RPMI7951 (cell line): ENCODE results near the gene DENND1B. TPM values are rescaled to one million over a fixed set of nuclear protein-coding genes. Genes with fewer than 3 reads are reported as not detected.
A peak's percentile ranks its signal among the peaks of the same experiment; 100 is the strongest.

Experiments
- DNase-seq: peaks from one replicate; pipeline ENCODE4 v3.0.0-alpha.2; 2012; ENCODE audit warnings: low read depth
- total RNA-seq: library from RNA; depleted of rRNA; stranded (reverse); fragments of >200 nt; shearing (Covaris generic); gene quantifications from 2 replicates; pipeline ENCODE4 v1.2.3, GENCODE V29; 2014

DENND1B gene
- total RNA-seq, 1 experiment from 2014 or later: 10.6 TPM

DNA sequence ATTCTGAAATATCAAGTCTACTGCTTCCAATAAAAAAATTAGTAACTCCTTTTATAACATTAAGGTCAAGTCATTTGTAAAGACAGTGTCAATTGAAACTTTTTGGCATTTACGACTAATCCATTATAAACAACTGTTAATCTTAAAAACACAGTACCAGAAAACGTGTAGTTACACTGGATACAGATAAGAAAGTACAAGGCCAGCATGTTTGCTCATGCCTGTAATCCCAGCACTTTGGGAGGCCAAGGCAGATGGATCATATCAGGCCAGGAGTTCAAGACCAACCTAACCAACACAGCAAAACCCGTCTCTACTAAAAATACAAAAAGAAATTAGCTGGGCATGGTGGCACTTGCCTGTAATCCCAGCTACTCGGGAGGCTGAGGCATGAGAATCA is 29.4 kb downstream of the DENND1B start:
- DNase-seq: no peak

DNA sequence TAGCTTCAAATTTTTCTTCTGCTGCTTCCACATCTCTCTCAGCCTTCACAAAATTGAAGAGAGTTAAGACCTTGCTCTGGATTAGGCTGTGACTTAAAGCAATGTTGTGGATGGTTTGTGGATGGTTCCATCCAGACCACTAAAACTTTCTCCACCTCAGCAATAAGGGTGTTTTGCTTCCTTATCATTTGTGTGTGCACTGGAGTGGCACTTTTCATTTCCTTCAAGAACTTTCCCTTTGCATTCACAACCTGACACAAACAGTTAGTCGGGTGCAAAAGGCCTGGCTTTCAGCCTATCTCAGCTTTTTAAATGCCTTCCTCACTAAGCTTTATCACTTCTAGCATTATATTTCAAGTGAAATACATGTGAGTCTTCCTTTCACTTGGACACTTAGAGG is 30.3 kb downstream of the DENND1B start:
- DNase-seq: no peak

DNA sequence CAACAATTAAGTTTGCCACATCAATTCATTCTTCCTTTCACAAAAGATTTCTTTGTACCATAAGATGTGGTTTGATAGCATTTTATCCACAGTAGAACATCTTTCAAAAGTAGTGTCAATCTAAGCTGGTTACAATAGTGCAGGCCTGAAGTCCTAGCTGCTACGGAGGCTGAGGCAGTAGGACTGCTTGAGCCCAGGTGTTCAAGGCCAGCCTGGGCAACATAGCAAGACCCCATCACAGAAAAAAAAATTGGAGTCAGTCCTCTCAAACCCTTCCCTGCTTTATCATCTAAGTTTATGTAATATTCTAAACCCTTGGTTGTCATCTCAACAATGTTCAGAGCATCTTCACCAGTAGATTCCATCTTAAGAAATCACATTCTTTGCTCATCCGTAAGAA is 31.7 kb downstream of the DENND1B start:
- peak; percentile 1 for DNase-seq

DNA sequence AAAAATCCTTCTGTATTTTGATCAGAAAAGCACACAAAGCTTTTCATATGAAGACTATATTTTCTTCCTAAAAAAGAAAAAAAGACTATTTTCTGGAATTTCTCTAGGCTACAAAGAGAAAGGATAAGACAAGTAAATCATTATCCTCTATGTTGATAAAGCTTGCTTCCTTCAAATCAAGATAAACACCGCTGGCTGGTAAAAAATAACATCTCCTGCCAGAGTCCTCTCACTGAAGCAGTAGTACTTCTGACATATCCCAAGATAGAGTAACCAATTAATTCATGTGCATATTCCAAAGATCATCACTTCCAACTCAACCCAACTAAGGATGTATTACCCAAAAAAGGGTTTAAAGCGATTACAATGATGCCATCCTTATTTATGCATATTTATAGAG is 34.3 kb downstream of the DENND1B start:
- no peak for DNase-seq

DNA sequence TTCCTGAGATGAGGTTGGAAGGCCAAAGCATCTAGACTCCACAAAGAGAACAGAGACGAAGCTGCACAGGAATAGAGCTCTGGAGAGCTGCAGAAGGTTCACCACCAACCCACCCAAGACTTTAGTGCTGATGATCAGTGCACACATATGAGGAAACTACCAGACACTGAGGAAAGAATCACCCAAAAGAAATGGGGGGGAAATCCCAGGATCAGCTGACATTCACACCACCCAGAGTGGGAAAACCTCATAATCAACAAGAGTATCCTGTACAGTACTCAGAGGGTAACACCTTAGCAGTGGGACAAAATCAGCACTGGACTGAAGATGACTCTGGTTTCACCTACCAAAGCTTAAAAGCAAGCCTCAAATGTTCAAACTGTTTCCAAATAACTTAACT is 36.4 kb downstream of the DENND1B start:
- DNase-seq: no peak

DNA sequence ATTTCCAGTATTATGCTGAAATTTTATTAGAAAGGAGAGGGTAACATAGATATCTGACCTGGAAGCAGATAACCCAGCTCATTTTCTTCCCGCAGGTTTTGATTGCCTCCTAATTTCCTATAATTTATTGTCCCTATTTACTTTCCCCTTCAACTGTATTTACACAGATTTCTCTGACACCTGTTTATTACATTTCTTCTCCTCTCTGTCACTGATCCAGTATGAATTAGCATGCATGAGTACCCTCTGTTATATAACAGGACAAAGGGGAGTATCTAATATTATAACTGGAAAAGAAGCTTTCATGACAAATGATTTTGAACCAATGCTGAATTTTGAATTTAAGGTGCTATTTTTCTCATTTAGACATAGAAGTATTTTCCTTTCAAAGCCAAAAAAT is 37.4 kb downstream of the DENND1B start:
- DNase-seq: no peak

DNA sequence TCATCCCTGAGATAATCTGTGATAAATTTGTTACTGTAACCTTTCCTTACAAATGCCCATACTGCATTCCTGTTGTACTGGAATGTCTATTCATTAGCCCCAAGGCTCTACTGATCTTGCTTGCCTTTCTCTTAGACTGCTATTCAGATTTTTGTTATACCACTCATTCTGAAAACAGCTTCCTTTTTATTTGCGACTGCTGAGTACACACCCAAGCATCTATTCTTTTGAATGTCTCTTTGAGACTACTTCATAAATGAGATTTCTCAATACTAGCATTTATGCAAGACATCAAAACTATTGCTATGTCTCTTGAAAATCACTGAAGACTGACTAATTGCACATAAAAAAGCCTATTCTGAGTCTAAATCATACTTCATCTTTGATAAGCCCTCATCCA is 38.6 kb downstream of the DENND1B start:
- DNase-seq: peak; percentile 36

DNA sequence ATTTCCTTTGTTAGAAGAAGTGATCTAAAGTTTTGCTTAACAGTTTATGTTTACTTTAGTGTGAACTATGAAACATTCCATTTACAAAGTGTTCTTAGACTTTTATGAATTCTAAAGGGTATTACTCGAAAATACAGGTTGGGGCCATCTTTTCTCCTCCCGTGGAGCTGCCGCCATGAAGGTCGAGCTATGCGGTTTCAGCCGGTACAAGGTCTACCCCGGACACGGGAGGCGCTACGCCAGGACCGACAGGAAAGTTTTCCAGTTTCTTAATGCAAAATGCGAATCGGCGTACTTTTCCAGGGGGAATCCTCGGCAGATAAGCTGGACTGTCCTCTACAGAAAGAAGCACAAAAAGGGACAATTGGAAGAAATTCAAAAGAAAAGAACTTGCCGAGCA is 39.8 kb downstream of the DENND1B start:
- DNase-seq: no peak

DNA sequence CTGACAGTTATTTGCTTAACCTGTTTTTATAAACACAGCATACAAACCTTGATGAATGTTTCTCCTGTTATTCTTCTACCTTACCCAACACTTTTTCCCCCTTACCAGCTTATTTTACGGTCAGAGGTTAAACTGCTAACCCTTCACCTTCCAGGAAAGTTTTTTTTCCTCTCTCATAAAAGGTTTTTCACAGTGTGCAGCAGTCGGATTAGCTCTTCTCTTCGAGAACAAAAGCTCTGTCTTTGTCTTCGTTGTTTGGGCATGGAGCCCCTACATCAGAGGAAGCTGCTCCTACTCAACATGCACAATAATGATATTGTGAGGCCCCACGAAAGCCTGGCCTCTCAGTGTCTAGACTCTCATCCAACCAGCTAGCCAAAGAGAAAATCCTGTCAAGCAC is 42.0 kb downstream of the DENND1B start:
- no peak for DNase-seq

DNA sequence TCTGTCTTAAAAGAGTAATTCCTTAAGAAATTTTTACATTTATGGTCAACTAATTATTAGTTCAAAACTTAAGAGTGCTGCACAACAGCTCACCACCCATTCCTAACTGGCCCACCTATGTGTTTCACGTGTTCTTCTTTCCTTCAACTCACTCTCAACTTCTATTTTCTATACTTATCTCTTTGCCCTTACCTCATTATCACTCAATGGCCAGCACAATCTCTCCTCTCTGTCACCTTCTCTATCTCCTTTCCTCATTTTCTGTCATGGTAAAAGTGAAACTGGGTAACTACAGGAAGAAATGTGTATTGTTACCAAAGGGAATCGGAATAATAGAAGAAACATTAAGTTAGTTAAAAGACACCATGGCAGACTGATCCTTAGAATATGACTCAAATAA is 43.1 kb downstream of the DENND1B start:
- no peak for DNase-seq

DNA sequence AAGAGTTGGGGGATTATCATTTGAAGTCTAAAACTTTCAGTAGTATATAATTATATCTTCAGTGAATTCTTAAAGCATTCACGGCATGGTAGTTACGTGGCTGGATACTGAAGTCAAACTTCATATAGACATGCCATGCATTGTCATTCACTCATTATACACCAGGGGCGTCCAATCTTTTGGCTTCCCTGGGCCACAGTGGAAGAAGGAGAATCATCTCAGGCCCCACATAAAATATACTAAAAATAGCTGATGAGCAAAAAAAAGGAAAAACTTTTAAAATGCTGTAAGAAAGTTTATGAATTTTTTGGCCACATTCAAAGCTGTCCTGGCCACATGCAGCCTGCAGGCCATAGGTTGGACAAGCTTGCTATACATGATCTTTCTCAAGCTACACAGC is 43.8 kb downstream of the DENND1B start:
- no peak for DNase-seq

DNA sequence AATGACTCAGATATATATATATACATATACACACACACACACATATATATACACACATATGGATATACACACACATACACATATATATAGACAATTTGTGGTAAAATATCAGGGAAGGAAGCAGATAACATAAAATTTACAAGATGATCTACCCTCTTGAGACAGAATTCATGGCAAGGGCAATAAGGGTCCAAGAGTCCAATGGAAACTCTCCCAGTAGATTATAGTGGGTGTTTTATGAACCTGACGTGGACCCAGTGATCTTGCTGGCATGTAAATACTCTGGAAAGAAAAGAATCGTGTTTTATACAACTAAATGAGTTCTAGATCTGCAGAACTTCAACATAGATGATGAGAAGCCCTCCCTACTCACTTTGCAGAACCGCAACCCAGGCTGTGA is 49.3 kb downstream of the DENND1B start:
- no peak for DNase-seq

DNA sequence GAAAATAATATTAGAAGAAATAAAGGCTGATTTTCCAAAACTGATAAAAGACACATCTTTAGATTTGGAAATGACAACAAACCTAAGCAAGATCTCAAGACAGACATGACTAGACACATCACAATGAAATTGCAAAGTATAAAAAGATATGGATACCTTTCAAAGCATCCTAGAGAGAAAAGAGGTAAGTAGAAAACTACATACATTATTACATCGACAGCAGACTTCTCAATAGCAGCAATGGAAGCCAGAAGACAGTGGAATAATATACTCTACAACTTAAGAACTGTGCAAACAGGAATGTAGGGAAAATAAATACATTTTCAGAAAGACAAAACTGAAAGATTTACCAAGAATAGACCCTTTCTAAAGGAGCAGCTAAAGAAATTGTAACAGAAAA is 50.2 kb downstream of the DENND1B start:
- DNase-seq: peak; percentile 22

DNA sequence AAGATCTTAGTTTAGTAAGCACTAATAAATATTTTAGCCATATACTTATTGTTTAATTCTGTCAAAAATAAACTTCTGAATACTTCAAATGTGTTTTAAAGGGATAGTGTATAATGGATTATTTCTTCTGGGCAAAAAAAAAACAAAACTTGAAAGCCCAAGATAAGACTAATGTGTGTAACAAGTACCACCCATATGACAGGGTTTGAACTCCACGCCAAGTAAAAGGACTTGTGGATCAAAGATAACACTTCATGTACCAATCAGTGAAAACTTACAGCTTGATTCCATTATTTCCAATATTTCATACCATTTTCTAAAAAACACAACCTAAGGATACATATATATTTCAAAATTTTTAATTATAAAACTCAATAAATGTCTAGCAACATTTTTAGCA is 59.5 kb downstream of the DENND1B start:
- no peak for DNase-seq

DNA sequence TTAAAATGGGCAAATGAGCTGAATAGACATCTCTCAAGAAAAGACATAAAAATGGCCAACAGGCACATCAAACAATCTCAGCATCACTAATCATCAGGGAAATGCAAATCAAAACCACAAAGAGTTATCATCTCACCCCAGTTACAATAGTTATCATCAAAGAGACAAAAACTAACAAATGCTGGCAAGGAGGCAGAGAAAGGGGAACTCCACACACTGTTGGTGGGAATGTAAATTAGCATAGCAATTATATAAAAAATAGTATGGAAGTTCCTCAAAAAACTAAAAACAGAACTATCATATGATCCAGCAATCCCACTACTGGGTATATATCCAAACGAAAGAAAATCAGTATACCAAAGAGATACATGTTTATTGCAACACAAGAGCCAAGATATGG is 68.7 kb downstream of the DENND1B start:
- no peak for DNase-seq

DNA sequence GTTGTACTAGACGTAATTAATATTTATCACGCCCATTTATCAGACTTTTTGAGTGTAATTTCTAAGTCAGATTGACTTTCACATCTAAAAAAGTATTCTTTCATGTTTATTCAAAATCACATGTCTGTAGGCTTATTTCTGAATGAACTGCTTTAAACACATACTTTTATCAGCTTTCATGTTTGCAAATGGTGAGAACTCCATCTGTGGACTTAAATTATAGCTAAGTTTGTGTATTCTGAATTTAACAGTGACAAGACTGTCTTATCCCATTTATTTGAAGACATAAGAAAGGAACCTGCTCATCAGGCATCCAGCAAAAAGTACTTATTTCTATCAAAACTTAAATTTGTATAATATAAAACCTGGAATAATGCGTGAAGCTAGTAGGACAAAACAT is 69.3 kb downstream of the DENND1B start:
- no peak for DNase-seq

DNA sequence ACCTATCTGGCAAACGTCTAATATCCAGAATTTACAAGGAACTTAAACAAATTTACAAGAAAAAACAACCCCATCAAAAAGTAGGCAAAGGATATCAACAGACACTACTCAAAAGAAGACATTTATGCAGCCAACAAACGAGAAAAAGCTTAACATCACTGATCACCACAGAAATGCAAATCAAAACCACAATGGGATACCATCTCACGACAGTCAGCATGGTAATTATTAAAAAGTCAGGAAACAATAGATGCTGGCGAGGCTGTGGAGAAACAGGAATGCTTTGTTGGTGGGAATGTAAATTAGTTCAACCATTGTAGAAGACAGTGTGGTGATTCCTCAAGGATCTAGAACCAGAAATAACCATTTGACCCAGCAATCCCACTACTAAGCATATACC is 74.6 kb downstream of the DENND1B start:
- DNase-seq: peak; percentile 68

DNA sequence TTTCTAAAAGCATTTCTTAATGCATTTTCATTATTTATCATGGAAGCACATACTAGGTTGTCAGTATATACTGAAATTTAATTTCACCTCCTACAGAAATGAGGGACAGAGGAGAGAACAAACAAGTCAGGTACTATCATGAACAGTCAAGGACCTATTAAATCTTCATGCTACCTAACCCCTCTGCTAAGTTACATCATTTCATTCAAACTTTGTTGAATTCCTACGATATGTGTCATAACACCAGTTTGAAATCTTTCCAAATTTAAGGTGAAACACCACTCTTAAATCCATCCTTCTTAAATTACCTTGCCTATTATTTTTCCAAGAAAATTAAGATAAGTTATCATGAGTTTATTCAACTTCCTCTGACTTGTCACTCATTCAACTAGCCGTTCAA is 78.9 kb downstream of the DENND1B start:
- peak; percentile 32 for DNase-seq

DNA sequence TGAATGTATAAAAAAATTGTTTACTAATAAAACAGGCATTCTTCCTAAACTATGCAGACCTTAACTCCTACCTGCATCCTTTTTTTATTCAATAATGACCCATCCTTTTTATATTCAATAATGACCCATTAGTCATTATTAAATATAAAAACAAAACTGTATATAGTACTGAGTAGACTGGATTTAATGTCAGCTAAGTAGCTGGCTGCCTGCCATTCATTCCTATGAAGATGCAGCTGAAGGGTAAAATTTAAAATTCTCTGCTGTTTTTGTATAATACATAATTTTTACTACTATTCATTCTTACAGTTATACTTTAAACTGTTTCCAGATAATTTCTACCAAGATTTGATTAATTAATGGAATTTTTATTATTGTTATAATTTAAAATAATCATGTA is 79.3 kb downstream of the DENND1B start:
- no peak for DNase-seq

DNA sequence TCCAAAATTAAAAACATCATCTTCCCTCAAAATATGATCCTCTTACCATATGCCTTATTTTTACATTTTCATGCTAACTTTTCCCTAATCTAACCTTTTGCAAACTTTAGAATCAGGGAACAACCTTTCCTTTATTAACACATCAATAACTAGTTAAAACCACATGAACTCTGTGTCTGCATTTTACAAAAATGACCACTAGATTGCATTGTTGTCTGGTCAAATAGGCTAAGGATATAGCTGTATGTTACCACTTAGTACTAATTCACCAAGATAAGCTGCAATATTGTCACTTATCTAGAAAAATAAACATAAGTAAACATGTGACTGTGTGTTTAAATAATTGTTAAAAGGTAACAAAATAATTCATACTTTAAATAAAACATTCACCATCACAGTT is 82.3 kb downstream of the DENND1B start:
- peak; percentile 23 for DNase-seq

DNA sequence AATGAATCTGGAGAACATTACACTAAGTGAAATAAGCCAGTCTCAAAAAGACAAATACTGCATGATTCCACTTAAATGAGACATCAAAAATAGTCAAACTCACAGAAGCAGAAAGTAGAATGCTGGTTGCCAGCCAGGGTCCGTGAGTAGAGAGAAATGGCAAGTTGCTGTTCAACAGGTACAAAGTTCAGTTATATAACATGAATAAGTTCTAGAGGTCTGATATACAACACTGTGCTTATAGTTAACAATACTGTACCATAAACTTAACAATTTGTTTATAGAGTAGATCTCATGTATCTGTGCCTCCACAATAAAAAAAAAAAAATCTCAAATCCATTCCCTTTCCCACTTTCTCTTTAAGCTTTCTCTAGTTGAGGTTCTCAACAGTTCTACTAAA is 83.5 kb downstream of the DENND1B start:
- DNase-seq: no peak

DNA sequence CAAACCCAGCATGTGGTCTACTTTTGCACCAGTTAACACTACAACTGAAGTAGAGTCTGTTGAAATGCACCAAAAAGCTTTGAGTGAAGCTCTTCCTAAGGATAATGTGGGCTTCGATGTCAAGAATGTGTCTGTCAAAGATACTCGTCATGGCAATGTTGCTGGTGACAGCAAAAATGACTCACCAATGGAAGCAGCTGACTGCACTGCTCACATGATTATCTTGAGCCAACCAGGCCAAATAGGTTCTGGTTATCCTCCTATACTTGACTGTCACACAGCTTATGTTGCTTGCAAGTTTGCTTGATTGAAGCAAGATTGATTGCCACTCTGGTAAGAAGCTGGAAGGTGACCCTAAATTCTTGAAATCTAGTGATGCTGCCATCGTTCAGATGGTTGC is 85.2 kb downstream of the DENND1B start:
- no peak for DNase-seq

DNA sequence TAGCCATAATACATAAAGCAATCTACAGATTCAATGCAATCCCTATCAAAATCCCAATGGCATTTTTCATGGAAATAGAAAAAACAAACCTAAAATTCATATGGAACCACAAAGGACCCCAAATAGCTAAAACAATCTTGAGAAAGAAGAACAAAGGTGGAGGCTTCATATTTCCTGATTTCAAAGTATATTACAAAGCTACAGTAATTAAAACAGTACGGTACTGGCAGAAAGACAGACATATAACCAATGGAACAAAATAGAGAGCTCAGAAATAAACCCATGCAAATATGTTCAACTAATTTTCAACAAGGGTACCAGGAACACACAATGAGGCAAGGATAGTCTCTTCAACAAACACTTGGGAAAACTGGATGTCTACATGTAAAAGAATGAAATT is 87.0 kb downstream of the DENND1B start:
- DNase-seq: no peak

DNA sequence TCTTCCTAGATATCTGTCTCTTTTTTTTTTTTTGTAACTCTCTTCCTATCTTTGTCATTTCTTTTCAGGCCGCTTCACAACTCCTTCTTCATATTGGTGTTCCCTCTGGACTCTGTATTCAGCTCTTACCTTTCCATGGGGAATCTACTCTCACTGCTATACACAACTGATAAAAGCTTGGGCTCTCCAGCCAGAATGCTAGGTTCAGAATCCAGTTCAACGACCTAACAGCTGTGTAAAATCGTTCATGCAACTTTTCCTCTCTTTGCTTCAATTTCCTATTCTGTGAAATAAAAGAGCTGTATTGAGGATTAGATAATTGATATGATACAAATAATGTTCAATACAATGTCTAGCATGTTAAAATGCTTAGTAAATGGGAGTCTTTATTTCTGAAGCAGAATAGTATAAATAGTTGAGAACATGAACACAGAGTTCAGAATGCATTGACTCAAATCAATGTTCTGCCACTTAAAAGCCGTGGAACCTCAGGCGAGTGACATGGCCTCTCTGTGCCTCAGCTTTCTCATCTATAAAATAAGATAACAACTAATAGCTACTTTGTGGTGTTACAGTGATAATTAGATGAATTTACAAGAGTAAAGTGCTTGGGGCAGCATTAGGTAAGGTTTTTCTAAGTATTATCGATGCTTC is 88.5 kb downstream of the DENND1B start:
- DNase-seq: no peak

DNA sequence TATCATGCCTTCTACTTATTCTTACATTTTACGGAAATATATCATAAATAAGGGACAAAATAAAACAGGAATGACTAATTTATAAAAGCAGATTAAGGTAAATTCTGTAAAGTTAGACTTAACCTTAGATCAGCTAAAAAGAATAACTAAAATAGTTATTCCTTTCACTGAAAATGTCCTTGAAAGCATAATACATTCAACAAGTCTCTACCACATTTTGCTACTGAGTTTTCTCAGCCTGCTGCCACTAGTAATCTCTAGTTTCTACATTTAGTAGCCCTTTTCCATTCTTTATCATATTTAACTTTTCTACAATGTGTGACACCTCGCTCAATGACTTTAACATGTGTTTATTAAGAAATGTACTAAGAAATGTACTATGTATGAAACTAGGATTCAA is 89.0 kb downstream of the DENND1B start:
- no peak for DNase-seq
